Mononuclear cell (primary cell): Measurements from ENCODE around the gene NAA50. TPM values are rescaled to one million over a fixed set of nuclear protein-coding genes. Genes with fewer than 3 reads are reported as not detected.

Source experiments
- H3K27me3 ChIP-seq: 2 replicates; pipeline ENCODE4 v1.6.0; 2011; ENCODE audit warnings: low read length, control low read depth; ENCODE audit not compliant: insufficient read depth
- H3K4me1 ChIP-seq: 2 replicates; pipeline ENCODE4 v1.5.1; 2011; ENCODE audit warnings: mild to moderate bottlenecking, low read length, control low read depth; ENCODE audit not compliant: insufficient read depth
- H3K4me3 ChIP-seq: 2 replicates; pipeline ENCODE4 v1.5.1; 2011; ENCODE audit warnings: mild to moderate bottlenecking, low read length, moderate library complexity
- H3K9me3 ChIP-seq: 2 replicates; pipeline ENCODE4 v1.5.1; 2011; ENCODE audit warnings: low read depth, mild to moderate bottlenecking, control low read depth, low read length
- total RNA-seq: library from RNA; depleted of rRNA; stranded (reverse); fragments of >200 nt; gene quantifications from one replicate; pipeline ENCODE4 v1.2.3, GENCODE V29; 2012

Gene NAA50
- 115 TPM for total RNA-seq

- Histone ChIP-seq H3K4me3 (peak within 1 kb of the TSS; percentile 90), H3K4me1 (peaks cover 55% of the 10 kb centered on the region), H3K27me3 (no peaks in the 10 kb centered on the region), H3K9me3 (no peaks in the 10 kb centered on the region)
These were observed at the start of gene NAA50 for GRCh38 chr3:113745756-113746547. Gene NAA50, minus strand, starts transcription at chr3:113746249. Its CDS starts 300 bp downstream, at chr3:113745949.

GRCh38 chr3:113795693-113796092 lies 49.6 kb upstream of the NAA50 start:
- Histone ChIP-seq H3K27me3 (no peaks in the 10 kb centered on the region), H3K4me1 (no peaks in the 10 kb centered on the region)

GRCh38 chr3:113794526-113794925 lies 48.5 kb upstream of the NAA50 start:
- H3K4me3 ChIP-seq, result no peak overlapping the region
- H3K9me3 ChIP-seq, result no peaks in the 10 kb centered on the region
- no peaks in the 10 kb centered on the region for H3K4me1 ChIP-seq
- H3K27me3 ChIP-seq, result no peaks in the 10 kb centered on the region

More at GRCh38 chr3:113795693-113796092, 49.6 kb upstream of the NAA50 start:
- no peak overlapping the region for H3K4me3 ChIP-seq
- no peaks in the 10 kb centered on the region for H3K9me3 ChIP-seq

- H3K9me3 ChIP-seq, result no peaks in the 10 kb centered on the region
- H3K4me1 ChIP-seq, result peaks cover 6% of the 10 kb centered on the region
- no peak overlapping the region for H3K4me3 ChIP-seq
- H3K27me3 ChIP-seq, result no peaks in the 10 kb centered on the region
These were observed 45.3 kb upstream of the NAA50 start for GRCh38 chr3:113791381-113791780.

- H3K4me3 ChIP-seq, result no peak overlapping the region
These were observed 37.9 kb upstream of the NAA50 start for GRCh38 chr3:113783980-113784379.

GRCh38 chr3:113783463-113783862 lies 37.4 kb upstream of the NAA50 start:
- Histone ChIP-seq H3K27me3 (no peaks in the 10 kb centered on the region), H3K4me3 (no peak overlapping the region), H3K9me3 (no peaks in the 10 kb centered on the region), H3K4me1 (peaks cover 13% of the 10 kb centered on the region)

More at GRCh38 chr3:113783980-113784379, 37.9 kb upstream of the NAA50 start:
- Histone ChIP-seq H3K27me3 (no peaks in the 10 kb centered on the region), H3K9me3 (no peaks in the 10 kb centered on the region), H3K4me1 (peaks cover 17% of the 10 kb centered on the region)

- Histone ChIP-seq H3K9me3 (no peaks in the 10 kb centered on the region), H3K4me3 (no peak overlapping the region), H3K4me1 (peaks cover 4% of the 10 kb centered on the region), H3K27me3 (no peaks in the 10 kb centered on the region)
These were observed 30.5 kb upstream of the NAA50 start for GRCh38 chr3:113776564-113776963.

GRCh38 chr3:113775516-113775915 lies 29.5 kb upstream of the NAA50 start:
- no peak overlapping the region for H3K4me3 ChIP-seq
- H3K4me1 ChIP-seq, result peaks cover 4% of the 10 kb centered on the region
- H3K9me3 ChIP-seq, result no peaks in the 10 kb centered on the region
- no peaks in the 10 kb centered on the region for H3K27me3 ChIP-seq

- Histone ChIP-seq H3K4me3 (no peak overlapping the region), H3K4me1 (peaks cover 4% of the 10 kb centered on the region), H3K27me3 (no peaks in the 10 kb centered on the region), H3K9me3 (no peaks in the 10 kb centered on the region)
These were observed 27.3 kb upstream of the NAA50 start for GRCh38 chr3:113773381-113773780.

GRCh38 chr3:113771993-113772392 lies 25.9 kb upstream of the NAA50 start:
- no peaks in the 10 kb centered on the region for H3K4me1 ChIP-seq
- no peak overlapping the region for H3K4me3 ChIP-seq
- no peaks in the 10 kb centered on the region for H3K27me3 ChIP-seq
- no peaks in the 10 kb centered on the region for H3K9me3 ChIP-seq

GRCh38 chr3:113769551-113769950 lies 23.5 kb upstream of the NAA50 start:
- Histone ChIP-seq H3K27me3 (no peaks in the 10 kb centered on the region), H3K4me1 (no peaks in the 10 kb centered on the region), H3K9me3 (no peaks in the 10 kb centered on the region), H3K4me3 (no peak overlapping the region)

- Histone ChIP-seq H3K27me3 (no peaks in the 10 kb centered on the region), H3K9me3 (no peaks in the 10 kb centered on the region), H3K4me3 (no peak overlapping the region), H3K4me1 (no peaks in the 10 kb centered on the region)
These were observed 18.6 kb upstream of the NAA50 start for GRCh38 chr3:113764698-113765097.

- no peaks in the 10 kb centered on the region for H3K27me3 ChIP-seq
- H3K9me3 ChIP-seq, result no peaks in the 10 kb centered on the region
- H3K4me3 ChIP-seq, result no peak overlapping the region
- peaks cover 10% of the 10 kb centered on the region for H3K4me1 ChIP-seq
These were observed 12.5 kb upstream of the NAA50 start for GRCh38 chr3:113758389-113759024.

GRCh38 chr3:113754494-113755159 lies 8.6 kb upstream of the NAA50 start:
- no peak overlapping the region for H3K4me3 ChIP-seq
- H3K4me1 ChIP-seq, result peaks cover 18% of the 10 kb centered on the region
- H3K27me3 ChIP-seq, result no peaks in the 10 kb centered on the region
- no peaks in the 10 kb centered on the region for H3K9me3 ChIP-seq

GRCh38 chr3:113753376-113753985 lies 7.4 kb upstream of the NAA50 start:
- Histone ChIP-seq H3K4me1 (peaks cover 28% of the 10 kb centered on the region), H3K9me3 (no peaks in the 10 kb centered on the region), H3K27me3 (no peaks in the 10 kb centered on the region), H3K4me3 (no peak overlapping the region)
